ENCODE measurements around the gene NKD1.

DNA sequence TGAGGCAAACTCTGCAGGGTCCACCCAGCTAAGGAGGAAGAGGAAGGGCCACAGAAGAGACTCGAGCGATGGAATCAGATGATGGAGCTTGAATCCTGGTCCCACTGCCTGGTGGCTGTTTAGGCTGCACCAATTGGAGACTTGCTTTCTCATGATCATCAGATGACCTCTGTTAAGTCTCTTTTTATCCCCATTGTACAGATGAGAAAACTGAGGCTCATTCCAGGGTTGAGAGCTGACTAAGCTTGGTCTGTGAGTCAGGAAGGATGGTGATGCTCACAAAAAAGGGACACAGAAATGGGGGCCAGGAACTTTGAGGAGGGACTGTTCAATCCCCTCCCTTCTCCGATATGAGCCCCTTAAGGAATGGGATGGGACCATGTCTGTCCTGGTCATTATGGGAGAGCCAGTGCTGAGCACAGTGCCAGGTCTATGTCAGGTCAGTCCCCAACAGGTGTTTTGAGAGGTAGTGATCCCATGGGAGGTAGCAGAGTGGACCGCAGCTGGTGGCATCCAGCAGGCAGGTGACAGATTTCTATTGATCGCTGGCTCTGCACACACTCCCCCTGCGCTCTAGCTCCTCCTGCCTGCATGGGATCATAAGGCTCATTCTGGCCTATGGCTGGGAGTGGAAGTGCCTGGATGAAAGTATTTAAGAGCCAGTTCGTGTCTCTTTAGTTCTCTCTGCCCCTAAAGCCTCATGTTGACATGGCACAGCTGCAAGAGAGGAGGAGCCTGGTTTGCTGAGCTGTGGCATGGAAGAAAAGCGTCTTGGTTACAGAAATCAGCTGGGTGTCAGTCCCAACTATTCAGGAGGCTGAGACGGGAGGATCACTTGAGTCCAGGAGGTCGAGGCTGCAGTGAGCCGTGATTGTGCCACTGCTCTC lies 105.7 kb downstream of the NKD1 start:
- TF ChIP-seq CTCF (IDR thresholded peaks at IDR 0.05) (no peak), POLR2AphosphoS5 (IDR thresholded peaks at IDR 0.05) (no peak), POLR2A (IDR thresholded peaks at IDR 0.05) (no peak), EP300 (IDR thresholded peaks at IDR 0.05) (no peak)
